ENCODE data around the gene AGRP. TPM values are rescaled to one million over a fixed set of nuclear protein-coding genes. Genes with fewer than 3 reads are reported as not detected.
A peak's percentile ranks its signal among the peaks of the same experiment; 100 is the strongest.

Gene AGRP
- total and polyA plus RNA-seq, 2 of the 4 experiments (the other 2 are of a cell fraction), result not detected

DNA sequence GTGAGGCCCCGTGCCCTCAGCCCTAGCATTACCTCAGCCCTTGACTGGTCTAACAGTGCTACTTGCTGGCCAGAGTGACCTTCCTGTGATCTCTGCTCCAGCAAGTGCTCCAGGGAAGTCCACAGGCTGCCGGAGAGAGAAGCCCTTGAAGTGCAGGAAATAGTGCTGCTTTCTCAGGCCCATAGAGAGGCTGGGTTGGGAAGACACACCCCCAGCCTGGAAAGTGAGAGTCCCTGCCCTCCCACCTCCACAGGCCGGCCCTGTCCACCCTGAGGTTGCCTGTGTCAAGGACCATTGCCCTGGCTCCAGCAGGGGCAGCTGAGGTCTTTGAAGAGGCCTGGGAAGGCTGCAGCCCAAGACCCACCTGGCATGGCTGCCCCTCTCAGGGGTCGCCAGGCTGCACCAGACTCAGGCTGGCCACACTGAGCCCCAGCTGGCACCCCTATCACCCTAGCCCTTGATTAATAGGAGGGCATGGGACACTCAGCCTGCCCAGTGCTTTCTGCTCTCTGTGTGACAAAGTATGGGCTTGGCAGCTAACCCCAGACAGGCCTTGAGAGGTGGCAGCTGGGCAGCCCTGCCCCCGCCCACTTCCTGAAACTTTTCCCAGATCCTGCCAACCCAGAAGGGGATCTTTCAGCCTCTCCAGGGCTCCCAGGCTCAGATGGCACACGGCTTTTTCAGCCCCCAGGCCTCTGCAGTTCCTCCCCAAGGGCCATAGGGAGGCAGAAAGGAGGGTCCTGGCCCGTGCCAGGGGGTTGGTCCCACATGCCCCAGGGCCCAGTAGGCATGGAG lies 24.1 kb downstream of the AGRP start:
- no peak overlapping the region for H3K14ac ChIP-seq (replicated peaks; ENCODE audit: low read depth, low read length)
- no peak overlapping the region for H3K9ac ChIP-seq (ENCODE audit: low read depth, low read length)
- ChIA-PET CTCF (no interaction called here), POLR2A (ENCODE audit: unreplicated experiment) (no interaction called here)
- no peak overlapping the region for H3K56ac ChIP-seq (ENCODE audit: extremely low read depth, insufficient read depth, low read length)
- H4K8ac ChIP-seq (ENCODE audit: low read depth in 2 of 2, low read length in 2 of 2), result no peak overlapping the region
- WGBS, 2 experiments (ENCODE audit: extremely low coverage in 2 of 2, insufficient read length in 1 of 2), result 56% methylated on average over 2 of the region's 7 CpGs; no CpG with 5 or more reads in 1 of the 2 experiments
- H2BK20ac ChIP-seq (ENCODE audit: low read depth, low read length), result no peak overlapping the region
- H2AFZ ChIP-seq (replicated peaks; ENCODE audit: low read length, poor library complexity), result peak overlapping the region; percentile 41
- peak overlapping the region; percentile 19; the same call in 1 of the 2 replicates for H3K4ac ChIP-seq (ENCODE audit: low read depth, low read length)
- no peak overlapping the region for H3K23ac ChIP-seq (ENCODE audit: low read depth, low read length)
- dilution Hi-C loops (cut with HindIII; ENCODE audit: low sequenced_read_pairs, unreplicated experiment), result no loop called here
- peak overlapping the region; percentile 76; the same call in 1 of the 2 replicates for H4K5ac ChIP-seq (ENCODE audit: low read depth, low read length)
- DNase-seq, result no peak
- in situ Hi-C loops (cut with MboI; ENCODE audit: low sequenced_read_pairs), result loop anchor here (10.0 kb wide), 2 partner anchors 204 to 494 kb away; partner anchors contain the start of gene CES3
- peak overlapping the region; percentile 22; the same call in 1 of the 2 replicates for H3K18ac ChIP-seq (ENCODE audit: low read depth, low read length)
- intact Hi-C loops (cut with micrococcal nuclease), result no loop called here
- peaks cover 6% of the 10 kb centered on the region for H3K36me3 ChIP-seq (ENCODE audit: control insufficient read depth, insufficient read depth, low read length)
- no peak overlapping the region; the same call in 1 of the 2 replicates for H2AK5ac ChIP-seq (ENCODE audit: low read depth, low read length)
- H3K9me1 ChIP-seq (ENCODE audit: insufficient read depth, low read length), result peaks cover 11% of the 10 kb centered on the region
- no TSS peak for BruUV-seq (replicated peaks)
- no peak for TF ChIP-seq RFX5 (IDR thresholded peaks at IDR 0.05; ENCODE audit: low read depth, low read length)
- TF ChIP-seq NFE2L2 (IDR thresholded peaks at IDR 0.05; ENCODE audit: low read depth, low read length), result no peak
- no peak for TF ChIP-seq SMC3 (IDR thresholded peaks at IDR 0.05; ENCODE audit: low read depth, low read length)
- TF ChIP-seq FOS (IDR thresholded peaks at IDR 0.05; ENCODE audit: low read depth, low read length), result no peak
- TF ChIP-seq BHLHE40 (IDR thresholded peaks at IDR 0.05; ENCODE audit: low read depth, low read length), result no peak
- TF ChIP-seq, protein P1, sequence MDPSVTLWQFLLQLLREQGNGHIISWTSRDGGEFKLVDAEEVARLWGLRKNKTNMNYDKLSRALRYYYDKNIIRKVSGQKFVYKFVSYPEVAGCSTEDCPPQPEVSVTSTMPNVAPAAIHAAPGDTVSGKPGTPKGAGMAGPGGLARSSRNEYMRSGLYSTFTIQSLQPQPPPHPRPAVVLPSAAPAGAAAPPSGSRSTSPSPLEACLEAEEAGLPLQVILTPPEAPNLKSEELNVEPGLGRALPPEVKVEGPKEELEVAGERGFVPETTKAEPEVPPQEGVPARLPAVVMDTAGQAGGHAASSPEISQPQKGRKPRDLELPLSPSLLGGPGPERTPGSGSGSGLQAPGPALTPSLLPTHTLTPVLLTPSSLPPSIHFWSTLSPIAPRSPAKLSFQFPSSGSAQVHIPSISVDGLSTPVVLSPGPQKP (IDR thresholded peaks at IDR 0.05; ENCODE audit: borderline replicate concordance, low read depth, low read length), result no peak
- no peak for TF ChIP-seq MXI1 (IDR thresholded peaks at IDR 0.05; ENCODE audit: borderline replicate concordance, low read depth, low read length)
- TF ChIP-seq RAD21 (IDR thresholded peaks at IDR 0.05; ENCODE audit: low read length), result no peak
- TF ChIP-seq CHD1 (IDR thresholded peaks at IDR 0.05; ENCODE audit: low read depth, low read length), result no peak
- no peaks in the 10 kb centered on the region for H3K9me3 ChIP-seq (ENCODE audit: control insufficient read depth, insufficient read depth, low read length)
- peak overlapping the region; percentile 32 for H2BK5ac ChIP-seq (ENCODE audit: low read depth, low read length, poor library complexity, severe bottlenecking)
- H2BK15ac ChIP-seq (ENCODE audit: low read depth, low read length), result no peak overlapping the region
- no peak overlapping the region for H3K4me3 ChIP-seq (ENCODE audit: insufficient read depth, low read depth, low read length)
- H2AK9ac ChIP-seq (replicated peaks; ENCODE audit: low read depth, low read length, poor library complexity), result no peak overlapping the region
- no peaks in the 10 kb centered on the region for H3K27me3 ChIP-seq (ENCODE audit: control insufficient read depth, insufficient read depth, low read length)
- peaks cover 14 to 92% of the 10 kb centered on the region in 2 experiments for H3K79me1 ChIP-seq (ENCODE audit: low read depth in 1 of 2, low read length in 2 of 2)
- no peak overlapping the region; the same call in 1 of the 2 replicates for H3K27ac ChIP-seq (ENCODE audit: insufficient read depth, low read length)
- H3K4me1 ChIP-seq (ENCODE audit: control insufficient read depth, insufficient read depth, low read length), result peaks cover 27% of the 10 kb centered on the region
- no peak overlapping the region for H3K4me2 ChIP-seq (ENCODE audit: low read depth, low read length)
- H4K20me1 ChIP-seq (ENCODE audit: insufficient read depth, low read length), result peaks cover 91% of the 10 kb centered on the region
- no peak overlapping the region; the same call in 1 of the 2 replicates for H4K91ac ChIP-seq (ENCODE audit: insufficient read depth, low read depth, low read length)
- ATAC-seq (ENCODE audit: low read depth), result peak; percentile 34
- no peak overlapping the region for H2BK120ac ChIP-seq (ENCODE audit: low read depth, low read length)
